HL-60/S4 treated with retinoic acid at 250 ng/mL for 4 days and 3 days (cell line): ENCODE data around the gene NT5DC4.

Source experiments
- in situ Hi-C: fragments of 300-500 bp; cut with MboI; formaldehyde crosslinking; loops from 2 replicates; pipeline ENCODE4 v1.7.0; 2022; ENCODE audit warnings: low sequenced_read_pairs

NT5DC4 gene

DNA sequence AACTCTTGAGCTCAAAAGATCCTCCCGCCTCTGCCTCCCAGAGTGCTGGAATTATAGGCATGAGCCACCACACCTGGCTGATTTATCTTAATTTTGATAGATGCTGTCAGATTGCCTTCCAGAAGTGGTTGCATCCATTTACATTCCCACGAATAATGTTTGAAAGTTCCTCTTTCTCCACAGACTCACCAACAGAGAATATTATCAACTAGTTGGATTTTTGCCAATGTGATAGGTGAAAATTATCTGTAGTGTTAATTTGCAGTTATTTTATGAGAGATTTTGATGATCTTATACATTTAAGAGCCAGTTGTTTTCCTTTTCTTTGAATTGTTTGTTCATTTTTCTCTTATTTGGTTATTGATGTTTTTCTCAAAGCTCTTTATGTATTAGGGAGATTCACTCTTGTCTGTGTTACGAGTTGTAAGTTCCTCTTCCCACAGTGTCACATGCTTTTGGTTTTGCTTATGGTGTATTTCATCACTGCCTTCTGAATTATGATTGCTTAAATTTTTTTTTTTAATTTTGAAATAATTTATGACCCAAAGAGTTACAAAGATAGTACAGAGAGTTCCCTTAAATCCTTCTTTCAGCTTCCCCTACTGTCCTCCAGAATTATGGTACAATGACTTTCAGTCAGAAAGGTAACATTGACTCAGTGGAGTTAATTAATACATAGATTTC lies 20.7 kb upstream of the NT5DC4 start:
- in situ Hi-C loops: loop anchor here (25.0 kb wide), 1 partner anchor 88 kb away; no protein-coding TSS in a partner anchor

- in situ Hi-C loops: loop anchor here (25.0 kb wide), 1 partner anchor 89 kb away; no protein-coding TSS in a partner anchor
Measured at GRCh38 chr2:112701052-112701451, 19.8 kb upstream of the NT5DC4 start.

GRCh38 chr2:112703684-112704083 lies 17.1 kb upstream of the NT5DC4 start:
- in situ Hi-C loops: loop anchor here (25.0 kb wide), 1 partner anchor 91 kb away; no protein-coding TSS in a partner anchor

DNA sequence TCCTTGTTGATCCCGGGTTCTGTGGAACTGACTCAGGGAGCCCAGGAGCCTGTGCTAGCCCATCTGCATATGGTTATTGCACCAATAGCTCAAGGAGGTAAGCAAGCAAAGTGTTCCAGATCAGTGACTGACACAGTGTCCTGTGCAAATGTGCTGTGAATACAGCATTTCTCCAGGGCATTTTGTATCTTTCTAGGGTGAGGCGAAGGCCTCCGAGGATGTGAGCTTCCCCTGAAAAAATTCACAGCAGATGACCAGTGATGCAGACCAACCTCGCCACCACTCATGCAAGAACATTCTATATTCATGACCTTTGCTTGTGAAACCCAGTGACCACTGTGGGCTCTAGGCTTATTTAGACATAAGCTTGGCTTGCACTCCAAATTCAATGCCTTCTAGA lies 15.2 kb upstream of the NT5DC4 start:
- in situ Hi-C loops: loop anchor here (25.0 kb wide), 1 partner anchor 93 kb away; no protein-coding TSS in a partner anchor

DNA sequence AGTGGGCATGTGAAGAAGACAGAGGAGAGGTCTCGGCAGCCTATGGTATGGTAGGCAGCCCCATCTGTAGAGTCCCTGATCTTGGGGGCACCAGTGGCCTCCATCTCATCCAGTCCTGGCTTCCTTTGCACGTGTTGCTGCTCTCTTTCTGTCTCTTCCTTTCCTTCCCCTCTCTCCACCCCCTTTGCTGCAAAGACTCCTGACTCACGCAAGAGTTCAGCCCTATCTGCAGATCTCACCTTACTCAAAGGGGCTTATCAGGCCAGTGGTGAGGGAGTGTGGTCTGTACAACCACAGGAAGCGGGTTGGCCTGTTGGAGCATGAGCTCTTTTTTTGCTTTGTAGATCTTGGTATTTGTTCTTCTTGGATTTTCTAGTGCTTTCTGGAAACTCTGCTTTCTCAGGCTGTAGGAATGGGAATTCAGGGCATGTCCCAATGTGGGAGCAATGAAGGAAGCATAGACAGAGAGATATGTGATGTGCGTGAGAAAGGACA lies 14.6 kb upstream of the NT5DC4 start:
- in situ Hi-C loops: loop anchor here (25.0 kb wide), 1 partner anchor 94 kb away; no protein-coding TSS in a partner anchor

GRCh38 chr2:112706947-112707346 lies 13.9 kb upstream of the NT5DC4 start:
- in situ Hi-C loops: loop anchor here (25.0 kb wide), 1 partner anchor 95 kb away; no protein-coding TSS in a partner anchor

DNA sequence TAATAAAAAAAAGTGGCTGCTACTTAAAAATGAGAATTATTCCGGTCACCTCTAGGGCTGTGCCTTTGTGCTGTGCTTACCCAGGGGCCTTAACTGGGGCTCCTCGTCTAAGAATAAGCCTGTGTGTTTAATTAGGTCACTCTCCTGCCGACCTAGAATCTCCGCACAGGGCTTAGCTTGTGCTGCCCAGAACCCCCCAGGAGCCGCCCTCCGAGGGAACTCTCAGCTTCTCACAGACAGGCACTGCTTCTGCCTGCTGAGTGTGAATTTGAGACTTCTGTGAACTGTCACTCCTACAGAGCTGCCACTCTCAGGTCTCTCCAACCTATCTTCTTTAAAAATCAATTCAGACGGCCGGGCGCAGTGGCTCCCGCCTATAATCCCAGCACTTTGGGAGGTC lies 11.9 kb upstream of the NT5DC4 start:
- in situ Hi-C loops: loop anchor here (25.0 kb wide), 1 partner anchor 97 kb away; no protein-coding TSS in a partner anchor

DNA sequence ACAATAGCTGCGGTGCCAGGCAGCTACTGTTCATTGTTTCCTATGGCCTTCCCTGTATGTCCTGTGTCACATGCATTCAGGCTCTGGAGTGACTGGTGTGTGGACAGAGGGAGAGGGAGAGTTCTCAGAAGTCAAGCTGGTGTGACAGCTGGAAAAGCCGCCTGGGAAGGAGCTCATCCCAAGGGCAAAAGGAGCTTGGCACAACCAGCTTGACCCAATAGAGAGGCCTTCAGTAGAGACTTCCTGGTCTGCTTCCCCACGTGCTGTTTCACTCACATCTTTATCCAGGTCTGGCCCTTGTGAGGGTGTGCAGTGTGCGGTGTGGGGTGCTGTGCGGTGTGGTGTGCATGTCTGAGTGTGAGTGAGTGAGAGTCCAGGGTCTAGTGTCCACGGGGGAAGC lies 11.1 kb upstream of the NT5DC4 start:
- in situ Hi-C loops: loop anchor here (25.0 kb wide), 1 partner anchor 97 kb away; no protein-coding TSS in a partner anchor

DNA sequence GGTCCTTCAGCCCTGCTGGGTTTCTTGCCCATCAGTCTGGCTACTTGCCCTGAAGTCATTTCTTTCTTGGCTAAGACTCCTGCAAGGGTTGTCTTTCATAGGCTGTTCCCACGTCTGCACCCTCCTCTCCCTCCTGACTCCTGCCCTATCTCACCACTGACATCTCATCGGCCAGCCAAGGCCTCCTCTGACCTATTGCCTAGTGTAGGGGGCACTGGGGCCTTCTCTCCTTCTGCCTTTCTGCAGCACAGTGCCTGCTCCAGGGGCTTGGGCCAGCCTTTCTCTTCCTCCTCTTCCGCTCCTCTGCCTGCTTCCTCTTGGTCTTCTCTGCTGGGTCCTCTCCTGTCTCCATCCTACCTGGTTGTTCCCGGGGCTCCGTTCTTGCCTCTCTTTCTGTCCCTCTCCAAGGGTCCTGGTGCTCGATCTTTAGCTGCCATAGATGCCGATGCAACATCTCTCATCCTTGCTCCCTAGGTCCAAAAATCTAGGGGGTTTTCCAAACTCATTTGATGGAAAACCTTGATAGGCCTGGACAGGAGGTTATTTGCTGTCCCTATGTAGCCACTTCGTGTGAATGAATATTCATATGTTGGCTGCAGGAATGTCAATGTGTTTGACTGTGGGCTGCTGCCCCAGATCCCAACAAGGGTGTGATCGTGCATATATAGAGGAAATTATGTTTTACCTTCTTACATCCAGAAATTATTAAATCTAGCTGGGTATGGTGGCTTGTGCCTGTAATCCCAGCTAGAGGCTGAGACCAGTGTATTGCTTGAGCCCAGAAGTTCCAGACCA lies 9.7 kb upstream of the NT5DC4 start:
- in situ Hi-C loops: loop anchor here (25.0 kb wide), 1 partner anchor 99 kb away; no protein-coding TSS in a partner anchor

DNA sequence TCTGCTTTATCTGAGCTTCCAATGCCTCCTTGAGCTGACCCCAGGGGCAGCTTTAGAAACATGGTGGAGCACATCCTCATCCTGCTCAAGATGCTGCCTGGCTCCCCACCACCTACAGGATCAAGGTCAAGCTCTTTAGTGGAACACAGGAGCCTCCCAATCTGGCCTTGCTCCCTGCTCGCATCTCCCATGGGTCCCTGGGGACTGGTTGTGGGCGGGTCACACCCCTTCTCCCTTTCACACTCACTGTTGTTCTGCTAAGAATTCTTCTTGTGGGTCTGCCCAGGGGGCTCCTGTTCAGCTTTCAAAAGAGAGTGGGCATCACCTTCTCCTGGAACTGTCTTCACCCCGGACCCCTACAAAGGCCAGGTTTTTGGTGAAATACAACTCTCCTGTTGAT lies 8.4 kb upstream of the NT5DC4 start:
- in situ Hi-C loops: loop anchor here (25.0 kb wide), 1 partner anchor 100 kb away; no protein-coding TSS in a partner anchor

DNA sequence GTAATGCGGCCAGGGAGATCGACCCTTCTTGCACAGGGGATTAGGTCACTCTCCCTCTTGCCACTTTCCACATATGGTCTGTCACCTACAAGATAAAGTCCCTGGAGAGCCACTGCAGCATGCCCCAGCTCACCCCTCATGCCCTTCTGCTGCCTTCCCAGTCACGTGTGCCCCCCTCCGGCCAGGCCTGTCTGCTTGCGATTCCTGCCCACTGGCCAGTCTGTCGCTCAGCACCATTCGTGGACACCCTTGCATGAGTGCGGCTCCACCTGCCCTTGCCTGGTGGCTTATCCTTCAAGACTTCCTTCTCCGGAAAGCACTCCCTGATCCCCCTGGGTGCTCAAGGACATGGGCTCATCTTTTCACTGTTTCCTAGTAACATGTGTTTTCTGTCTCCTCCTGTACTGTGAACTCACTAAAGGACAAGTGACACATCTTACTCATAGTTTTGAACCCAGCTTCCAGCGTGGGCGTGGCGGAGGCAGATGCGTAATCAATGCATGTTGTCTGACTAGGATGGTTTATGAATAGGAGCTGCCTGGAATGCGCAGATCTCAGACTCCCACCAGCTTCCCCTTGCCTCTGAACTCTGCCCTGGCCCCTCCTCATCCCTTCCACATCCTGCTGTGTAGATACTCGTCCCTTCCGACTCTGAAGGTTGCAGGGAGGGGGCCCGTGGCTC lies 7.8 kb upstream of the NT5DC4 start:
- in situ Hi-C loops: loop anchor here (25.0 kb wide), 1 partner anchor 101 kb away; no protein-coding TSS in a partner anchor

- in situ Hi-C loops: loop anchor here (25.0 kb wide), 1 partner anchor 101 kb away; no protein-coding TSS in a partner anchor
Measured at GRCh38 chr2:112713585-112713925, 7.3 kb upstream of the NT5DC4 start.

GRCh38 chr2:112713926-112714325 lies 6.9 kb upstream of the NT5DC4 start:
- in situ Hi-C loops: loop anchor here (25.0 kb wide), 1 partner anchor 102 kb away; no protein-coding TSS in a partner anchor

- in situ Hi-C loops: loop anchor here (25.0 kb wide), 1 partner anchor 102 kb away; no protein-coding TSS in a partner anchor
Measured at GRCh38 chr2:112714331-112714730, 6.5 kb upstream of the NT5DC4 start.

DNA sequence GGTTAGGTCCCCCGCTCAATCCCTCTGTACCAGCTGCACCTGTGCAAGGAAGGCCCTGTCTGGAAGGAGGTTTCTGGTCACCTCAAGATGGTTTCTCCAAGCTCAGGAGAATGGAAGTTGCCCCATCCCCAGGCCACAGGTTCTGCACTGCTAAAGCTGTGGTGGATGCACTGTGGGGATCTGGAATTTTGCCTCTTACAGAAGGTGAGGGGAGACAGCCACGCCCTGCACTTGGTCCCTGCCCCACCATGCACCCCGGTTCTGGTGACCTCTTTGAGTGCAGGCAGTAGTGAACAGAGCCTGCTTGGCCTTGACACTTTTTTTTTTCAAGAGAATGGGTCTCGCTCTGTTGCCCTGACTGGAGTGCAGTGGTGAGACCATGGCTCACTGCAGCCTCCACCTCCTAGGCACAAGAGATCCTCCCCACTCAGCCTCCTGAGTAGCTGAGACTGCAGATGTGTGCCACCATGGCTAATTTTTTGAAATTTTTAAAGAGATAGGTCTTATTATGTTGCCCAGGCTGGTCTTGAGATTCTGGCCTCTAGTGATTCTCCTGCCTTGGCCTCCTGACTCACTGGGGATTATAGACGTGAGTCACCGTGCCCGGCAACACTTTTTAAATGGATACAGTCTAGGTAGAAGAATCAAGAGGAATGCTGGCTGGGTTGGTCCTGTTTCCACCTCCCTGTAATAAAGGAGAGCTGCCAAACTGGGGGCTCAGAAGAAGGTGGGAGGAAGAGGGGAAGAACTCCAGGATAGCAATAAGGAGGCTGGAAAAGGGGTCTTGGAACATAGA lies 5.8 kb upstream of the NT5DC4 start:
- in situ Hi-C loops: loop anchor here (25.0 kb wide), 1 partner anchor 103 kb away; no protein-coding TSS in a partner anchor

DNA sequence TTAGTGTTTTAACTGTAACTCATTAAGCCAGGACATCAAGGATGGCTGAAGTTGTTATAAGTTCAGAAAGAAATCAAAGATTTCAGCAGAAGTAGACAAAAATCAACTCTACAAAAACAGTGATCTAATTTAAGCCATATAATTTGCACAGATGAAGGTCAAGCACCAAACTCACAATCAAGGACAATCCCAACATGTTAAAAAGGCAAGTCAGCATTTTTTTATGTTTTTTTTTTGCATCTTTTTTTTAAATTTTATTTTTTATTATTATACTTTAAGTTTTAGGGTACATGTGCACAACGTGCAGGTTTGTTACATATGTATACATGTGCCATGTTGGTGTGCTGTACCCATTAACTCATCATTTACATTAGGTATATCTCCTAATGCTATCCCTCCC lies 4.7 kb upstream of the NT5DC4 start:
- in situ Hi-C loops: loop anchor here (25.0 kb wide), 1 partner anchor 104 kb away; no protein-coding TSS in a partner anchor

DNA sequence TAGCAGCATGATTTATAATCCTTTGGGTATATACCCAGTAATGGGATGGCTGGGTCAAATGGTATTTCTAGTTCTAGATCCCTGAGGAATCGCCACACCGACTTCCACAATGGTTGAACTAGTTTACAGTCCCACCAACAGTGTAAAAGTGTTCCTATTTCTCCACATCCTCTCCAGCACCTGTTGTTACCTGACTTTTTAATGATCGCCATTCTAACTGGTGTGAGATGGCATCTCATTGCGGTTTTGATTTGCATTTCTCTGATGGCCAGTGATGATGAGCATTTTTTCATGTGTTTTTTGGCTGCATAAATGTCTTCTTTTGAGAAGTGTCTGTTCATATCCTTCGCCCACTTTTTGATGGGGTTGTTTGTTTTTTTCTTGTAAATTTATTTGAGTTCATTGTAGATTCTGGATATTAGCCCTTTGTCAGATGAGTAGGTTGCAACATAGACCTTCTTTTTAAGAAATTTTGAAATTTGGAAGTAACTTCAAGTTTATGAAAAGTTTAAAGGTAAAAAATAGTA lies 3.9 kb upstream of the NT5DC4 start:
- in situ Hi-C loops: loop anchor here (25.0 kb wide), 1 partner anchor 105 kb away; no protein-coding TSS in a partner anchor

- in situ Hi-C loops: loop anchor here (25.0 kb wide), 1 partner anchor 107 kb away; no protein-coding TSS in a partner anchor
Measured at GRCh38 chr2:112718863-112719370, 1.9 kb upstream of the NT5DC4 start.
